Pancreas (tissue), 10 donors: ENCODE data around the gene CORO1C. TPM values are rescaled to one million over a fixed set of nuclear protein-coding genes. Genes with fewer than 3 reads are reported as not detected.
"Not testable (repeated sequence)": the region's sequence is repeated elsewhere in the genome, so short reads cannot be mapped to it uniquely, and the experiment has no call there.

Experiments
- ATAC-seq, 4 donors: fragments of 200-7000 bp; cut with Tn5 transposase; one replicate each; pipeline versions ENCODE4 v1.8.0 to v1.9.1; 2020; ENCODE audit warnings: mild to moderate bottlenecking in 4 of 4, moderate library complexity in 4 of 4
- DNase-seq, 6 donors: peaks; one replicate each; pipeline ENCODE4 v3.0.0-alpha.2; 2020
- FAIRE-seq: peaks from 2 replicates; lab custom pipeline; 2012; peaks lifted over from hg19 to GRCh38; lab: Jason Lieb, UNC
- H3K27ac ChIP-seq, 4 donors: fragments of 200-600 bp; sonication (generic); 1 replicate in 3 of 4; 2 replicates in 1 of 4; pipeline versions ENCODE4 v1.5.0 to v1.8.0; 2020
- H3K27me3 ChIP-seq, 4 donors: fragments of 200-600 bp; one replicate each; pipeline ENCODE4 v1.8.0; 2021
- H3K36me3 ChIP-seq, 3 donors: fragments of 200-600 bp; sonication (generic) in 1 of 3; one replicate each; pipeline versions ENCODE4 v1.5.0 to v1.8.0; 2020 to 2021
- H3K4me1 ChIP-seq, 3 donors: fragments of 200-600 bp; one replicate each; pipeline ENCODE4 v1.8.0; 2021
- H3K4me3 ChIP-seq, 4 donors: fragments of 200-600 bp; sonication (generic) in 2 of 4; one replicate each; pipeline versions ENCODE4 v1.5.0 to v1.8.0; 2020 to 2021
- H3K9me3 ChIP-seq, 4 donors: fragments of 200-600 bp; one replicate each; pipeline ENCODE4 v1.8.0; 2021
- CTCF ChIP-seq, 4 donors: fragments of 200-600 bp; sonication (generic) in 3 of 4; IDR thresholded peaks; one replicate each; pipeline versions ENCODE4 v1.5.0 to v1.8.0; 2021; ENCODE audit warnings: antibody characterized with exemption in 4 of 4
- WGBS, 2 donors: extraction: QIAGEN DNeasy Blood & Tissue Kit; methylation state at CpG; one replicate each; pipeline ENCODE4 v1.1.7; 2013; 5-methylcytosine and 5-hydroxymethylcytosine counted together
- intact Hi-C, 3 donors: fragments of 100-400 bp; cut with DNase I; formaldehyde crosslinking; loops; one replicate each; pipeline versions ENCODE4 v1.11.1 to v1.14.2; 2022
- polyA plus RNA-seq, 2 donors: library from polyadenylated mRNA; stranded (reverse); fragments of 200-250 nt; gene quantifications; one replicate each; pipeline ENCODE4 v1.2.3, GENCODE V29; 2013
- total RNA-seq, 6 donors: library from RNA; stranded (reverse); fragmentation: NEBNext Ultra II Directional in 4 of 6; extraction: Animal tissue kit (Norgen Biotek cat#: 25700) in 4 of 6; gene quantifications; one replicate each; pipeline versions ENCODE4 v1.2.1 to v1.2.4, GENCODE V29; 2021 to 2023
- donor health status: healthy with polysubstance abuse.
- donor health status: DM: no; HTN: no; CAD: no; lungs with moderate emphysema.
- donor health status: DM: no; HTN: no; CAD: no.
- donor health status: control.
- donor health status: control.
- donor health status: Bipolar disorder and iron deficiency.
- donor health status: DM: yes; HTN: yes; CAD: no.
- donor health status: DM: no; HTN: no; CAD: no.
- donor health status: DM: no; HTN: no; CAD: no.
- donor health status: DM: yes; HTN: yes; CAD: no.

Gene CORO1C
- total and polyA plus RNA-seq, 8 donors: 9.9 to 62.3 (median 15.4) TPM

GRCh38 chr12:108773798-108774788, 42.8 kb upstream of the CORO1C start:
- peak in 2 of 6 donors; percentile 21 to 49 for DNase-seq
- intact Hi-C loops: no loop called here
- ATAC-seq: peak; percentile 29 to 83 (median 64)
- H3K27ac ChIP-seq: no peak overlapping the region
- no peaks in the 10 kb centered on the region for H3K9me3 ChIP-seq
- TF ChIP-seq CTCF (IDR thresholded peaks at IDR 0.05): no peak
- no peak for FAIRE-seq
- H3K4me1 ChIP-seq: no peaks in the 10 kb centered on the region
- no peaks in the 10 kb centered on the region for H3K27me3 ChIP-seq
- no peaks in the 10 kb centered on the region for H3K36me3 ChIP-seq
- no peak overlapping the region for H3K4me3 ChIP-seq
- 65 to 67% methylated on average over 23 of the region's 23 CpGs for WGBS, 2 donors

- Histone ChIP-seq H3K4me1 (peaks cover 0 to 4% (median 0%) of the 10 kb centered on the region in 3 donors), H3K36me3 (no peaks in the 10 kb centered on the region), H3K9me3 (no peaks in the 10 kb centered on the region), H3K27me3 (no peaks in the 10 kb centered on the region), H3K4me3 (no peak overlapping the region), H3K27ac (no peak overlapping the region)
- no peak for FAIRE-seq
- intact Hi-C loops: no loop called here
- no peak for TF ChIP-seq CTCF (IDR thresholded peaks at IDR 0.05)
- DNase-seq: no peak
- ATAC-seq: no peak
- WGBS, 2 donors: 86 to 88% methylated on average over 25 of the region's 25 CpGs
These were observed 41.8 kb upstream of the CORO1C start for GRCh38 chr12:108772891-108773797.

- Histone ChIP-seq H3K27me3 (no peaks in the 10 kb centered on the region), H3K36me3 (no peaks in the 10 kb centered on the region), H3K27ac (no peak overlapping the region), H3K4me3 (no peak overlapping the region), H3K9me3 (no peaks in the 10 kb centered on the region), H3K4me1 (peaks cover 0 to 4% (median 0%) of the 10 kb centered on the region in 3 donors)
- intact Hi-C loops: no loop called here
- no peak for TF ChIP-seq CTCF (IDR thresholded peaks at IDR 0.05)
- FAIRE-seq (no peak), DNase-seq (no peak), ATAC-seq (no peak)
- WGBS, 2 donors: 87% methylated on average over 2 of the region's 2 CpGs
These were observed 40.9 kb upstream of the CORO1C start for GRCh38 chr12:108772247-108772646.

GRCh38 chr12:108771835-108772234, 40.5 kb upstream of the CORO1C start:
- intact Hi-C loops, H3K27ac ChIP-seq, H3K4me3 ChIP-seq, H3K4me1 ChIP-seq, DNase-seq, ATAC-seq, H3K9me3 ChIP-seq, H3K27me3 ChIP-seq, H3K36me3 ChIP-seq, FAIRE-seq: not testable (repeated sequence)
- WGBS, 2 donors: 80 to 84% methylated on average over 9 of the region's 9 CpGs

GRCh38 chr12:108770963-108771362, 39.6 kb upstream of the CORO1C start:
- H3K27ac ChIP-seq: no peak overlapping the region
- ATAC-seq (no peak), DNase-seq (no peak), FAIRE-seq (no peak)
- 66 to 82% methylated on average over 1 of the region's 1 CpG for WGBS, 2 donors
- peaks cover 0 to 4% (median 0%) of the 10 kb centered on the region in 3 donors for H3K4me1 ChIP-seq
- no peaks in the 10 kb centered on the region for H3K27me3 ChIP-seq
- no peaks in the 10 kb centered on the region for H3K9me3 ChIP-seq
- no peaks in the 10 kb centered on the region for H3K36me3 ChIP-seq
- no peak for TF ChIP-seq CTCF (IDR thresholded peaks at IDR 0.05)
- intact Hi-C loops: no loop called here
- no peak overlapping the region for H3K4me3 ChIP-seq
